Gastrocnemius medialis (tissue), 4 donors: ENCODE measurements around the gene USP17L12. TPM values are rescaled to one million over a fixed set of nuclear protein-coding genes. Genes with fewer than 3 reads are reported as not detected.
"Not testable (repeated sequence)": the region's sequence is repeated elsewhere in the genome, so short reads cannot be mapped to it uniquely, and the experiment has no call there.

Experiments
- ATAC-seq, 2 donors: fragments of 150-250 bp; one replicate each; pipeline ENCODE4 v1.9.1; 2016
- DNase-seq, 2 donors: peaks; one replicate each; pipeline ENCODE4 v3.0.0-alpha.2; 2019
- H3K27ac ChIP-seq, 4 donors: fragments of 200-600 bp; sonication (generic); 1 replicate in 1 of 4; 2 replicates in 3 of 4; pipeline ENCODE4 v1.5.1; 2016 to 2018; ENCODE audit warnings: mild to moderate bottlenecking in 2 of 4, moderate library complexity in 1 of 4
- H3K27me3 ChIP-seq, 3 donors: fragments of 200-600 bp; sonication (generic) in 2 of 3; 1 replicate in 1 of 3; 2 replicates in 2 of 3; pipeline versions ENCODE4 v1.5.1 to v1.6.0; 2016 to 2019; ENCODE audit warnings: mild to moderate bottlenecking in 1 of 3, moderate library complexity in 1 of 3
- H3K36me3 ChIP-seq, 2 donors: fragments of 200-600 bp; sonication (generic) in 1 of 2; one replicate each; pipeline ENCODE4 v1.5.1; 2017 to 2018
- H3K4me1 ChIP-seq, 2 donors: fragments of 200-600 bp; sonication (generic) in 1 of 2; one replicate each; pipeline ENCODE4 v1.5.1; 2016 to 2017; ENCODE audit warnings: mild to moderate bottlenecking in 2 of 2
- H3K4me3 ChIP-seq, 4 donors: fragments of 200-600 bp; sonication (generic) in 3 of 4; 1 replicate in 1 of 4; 2 replicates in 3 of 4; pipeline ENCODE4 v1.5.1; 2016 to 2019; ENCODE audit warnings: mild to moderate bottlenecking in 2 of 4
- H3K9me3 ChIP-seq, 3 donors: fragments of 200-600 bp; sonication (generic) in 2 of 3; 1 replicate in 1 of 3; 2 replicates in 2 of 3; pipeline ENCODE4 v1.5.1; 2016 to 2019
- in situ Hi-C, 4 donors: fragments of 200-750 bp; cut with MboI; loops; one replicate each; pipeline versions ENCODE4 v1.15.0 to v1.8.0; 2017; ENCODE audit warnings: low sequenced_read_pairs in 4 of 4
- intact Hi-C: fragments of 100-400 bp; cut with DNase I; formaldehyde crosslinking; loops from one replicate; pipeline ENCODE4 v1.15.1; 2023; ENCODE audit warnings: low total_unique reads
- total RNA-seq, 4 donors: library from RNA; depleted of rRNA; stranded (reverse); fragments of >200 nt; gene quantifications; one replicate each; pipeline versions ENCODE4 v1.1.0 to v1.2.3, GENCODE V29; 2016

Gene USP17L12
- total RNA-seq, 4 donors from 2014 or later = not detected

DNA sequence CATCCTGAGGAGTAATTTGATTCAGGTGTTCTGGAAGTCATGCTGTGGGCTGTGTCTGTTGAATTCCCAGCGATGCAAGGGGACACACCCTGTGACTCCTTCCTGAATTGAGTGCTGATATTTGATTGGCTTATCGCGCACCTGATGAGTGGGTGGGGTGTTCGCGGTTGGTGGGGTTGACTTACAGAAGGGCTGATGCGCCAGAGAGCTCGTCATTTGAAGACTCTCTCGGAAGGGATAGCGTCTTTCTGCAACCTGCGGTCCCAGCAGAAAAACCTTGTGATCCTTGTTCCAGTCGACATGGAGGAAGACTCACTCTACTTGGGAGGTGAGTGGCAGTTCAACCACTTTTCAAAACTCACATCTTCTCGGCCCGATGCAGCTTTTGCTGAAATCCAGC lies 42.6 kb downstream of the USP17L12 start, which contains the start of gene USP17L21:
Gene USP17L21, plus strand, starts transcription at position 301 of the 400 bp plus-strand sequence. Its CDS starts 0 bp downstream, at position 301.
- H3K36me3 ChIP-seq, H3K4me3 ChIP-seq, H3K27me3 ChIP-seq, ATAC-seq, H3K9me3 ChIP-seq, H3K4me1 ChIP-seq, H3K27ac ChIP-seq, intact Hi-C loops, in situ Hi-C loops, DNase-seq: not testable (repeated sequence)

- H3K9me3 ChIP-seq, intact Hi-C loops, H3K27ac ChIP-seq, H3K36me3 ChIP-seq, H3K4me1 ChIP-seq, H3K4me3 ChIP-seq, H3K27me3 ChIP-seq, ATAC-seq, DNase-seq, in situ Hi-C loops: not testable (repeated sequence)
Measured at GRCh38 chr4:9267319-9267718, 47.4 kb downstream of the USP17L12 start, which contains the start of gene USP17L22. TSS of gene USP17L22 (plus strand) at chr4:9267619. CDS start at chr4:9267619, 0 bp downstream.

Other genes with a start within 250 kb of the USP17L12 start
- not detected for gene FAM90A26, start 49.7 kb upstream of the USP17L12 start, total RNA-seq
- not detected for gene USP17L10, start 9.5 kb upstream of the USP17L12 start, total RNA-seq
- gene USP17L11, start 4.7 kb upstream of the USP17L12 start, total RNA-seq = not detected
- gene USP17L13, start 4.7 kb downstream of the USP17L12 start, total RNA-seq = not detected
- not detected for gene USP17L15, start 14.2 kb downstream of the USP17L12 start, total RNA-seq
- not detected for gene USP17L17, start 23.7 kb downstream of the USP17L12 start, total RNA-seq
- not detected for gene USP17L18, start 28.5 kb downstream of the USP17L12 start, total RNA-seq
- gene USP17L19, start 33.2 kb downstream of the USP17L12 start, total RNA-seq = not detected
- not detected for gene USP17L20, start 38.0 kb downstream of the USP17L12 start, total RNA-seq
- not detected for gene USP17L21, start 42.7 kb downstream of the USP17L12 start, total RNA-seq
- not detected for gene USP17L22, start 47.5 kb downstream of the USP17L12 start, total RNA-seq
- gene USP17L24, start 105.0 kb downstream of the USP17L12 start, total RNA-seq = not detected
- not detected for gene USP17L25, start 109.8 kb downstream of the USP17L12 start, total RNA-seq
- not detected for gene USP17L26, start 114.5 kb downstream of the USP17L12 start, total RNA-seq
- gene USP17L5, start 119.3 kb downstream of the USP17L12 start, total RNA-seq = not detected
- not detected for gene USP17L27, start 124.0 kb downstream of the USP17L12 start, total RNA-seq
- gene USP17L28, start 128.7 kb downstream of the USP17L12 start, total RNA-seq = not detected
- not detected for gene USP17L29, start 133.5 kb downstream of the USP17L12 start, total RNA-seq
- gene USP17L30, start 143.0 kb downstream of the USP17L12 start, total RNA-seq = not detected
- gene DEFB131A, start 224.3 kb downstream of the USP17L12 start, total RNA-seq = not detected